Activated T-cell treated with anti-CD3 and anti-CD28 coated beads for 1 hour (primary cell): ENCODE measurements around the gene USH1C.

ENCODE experiments used
- DNase-seq: peaks from one replicate; pipeline ENCODE4 v3.0.0-alpha.2; 2020; ENCODE audit warnings: low read depth

The USH1C gene

DNA sequence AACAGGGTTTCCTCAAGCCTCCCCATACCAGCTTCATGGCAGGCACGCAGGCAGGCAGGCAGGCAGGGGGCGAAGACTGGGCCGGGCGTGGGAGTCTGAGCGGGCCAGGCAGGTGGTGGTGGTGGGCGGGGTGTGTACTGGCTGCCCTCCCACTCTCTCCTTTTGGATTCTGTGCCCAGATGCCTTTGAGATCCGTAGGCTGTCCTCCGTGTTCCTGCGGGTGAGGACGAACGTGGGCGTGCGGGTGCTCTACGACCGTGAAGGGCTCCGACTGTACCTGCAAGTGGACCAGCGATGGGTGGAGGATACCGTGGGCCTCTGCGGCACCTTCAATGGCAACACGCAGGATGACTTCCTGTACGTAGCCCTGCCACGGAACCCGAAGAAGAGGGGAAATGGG is 25.8 kb upstream of the USH1C start:
- no peak for DNase-seq

DNA sequence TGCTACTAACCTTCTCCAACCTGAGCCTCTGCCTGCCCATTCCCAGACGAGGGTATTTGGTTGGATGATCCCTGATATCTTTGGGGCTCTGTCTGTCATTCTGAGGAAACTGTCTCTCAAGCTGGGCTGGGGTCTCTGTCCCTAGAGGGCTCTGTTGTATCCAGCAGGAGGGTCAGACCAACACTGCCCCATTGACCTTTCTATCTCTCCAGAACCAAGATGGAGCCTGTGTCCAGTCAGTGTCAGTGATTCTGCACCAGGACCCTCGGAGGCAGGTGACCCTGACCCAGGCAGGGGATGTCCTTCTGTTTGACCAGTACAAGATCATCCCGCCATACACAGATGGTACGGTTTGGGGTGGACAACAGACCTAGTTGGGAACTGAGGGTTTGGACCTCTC is 24.7 kb upstream of the USH1C start:
- no peak for DNase-seq

DNA sequence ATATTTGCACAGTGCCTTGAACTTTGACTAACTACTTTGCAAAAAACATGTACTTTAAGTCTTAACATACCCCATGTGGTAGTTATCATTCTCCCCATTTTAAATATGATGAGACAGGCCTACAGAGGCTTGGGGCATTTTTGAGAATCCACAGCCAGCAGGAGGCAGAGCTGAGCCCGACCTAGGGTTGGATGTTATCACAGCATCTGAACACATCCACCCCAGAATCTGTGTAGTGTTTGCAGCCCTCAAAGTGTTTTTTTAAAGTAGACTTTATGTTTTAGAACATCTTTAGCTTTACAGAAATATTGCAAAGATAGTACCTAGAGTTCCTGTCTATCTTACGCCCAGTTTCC is 20.4 kb upstream of the USH1C start:
- no peak for DNase-seq

DNA sequence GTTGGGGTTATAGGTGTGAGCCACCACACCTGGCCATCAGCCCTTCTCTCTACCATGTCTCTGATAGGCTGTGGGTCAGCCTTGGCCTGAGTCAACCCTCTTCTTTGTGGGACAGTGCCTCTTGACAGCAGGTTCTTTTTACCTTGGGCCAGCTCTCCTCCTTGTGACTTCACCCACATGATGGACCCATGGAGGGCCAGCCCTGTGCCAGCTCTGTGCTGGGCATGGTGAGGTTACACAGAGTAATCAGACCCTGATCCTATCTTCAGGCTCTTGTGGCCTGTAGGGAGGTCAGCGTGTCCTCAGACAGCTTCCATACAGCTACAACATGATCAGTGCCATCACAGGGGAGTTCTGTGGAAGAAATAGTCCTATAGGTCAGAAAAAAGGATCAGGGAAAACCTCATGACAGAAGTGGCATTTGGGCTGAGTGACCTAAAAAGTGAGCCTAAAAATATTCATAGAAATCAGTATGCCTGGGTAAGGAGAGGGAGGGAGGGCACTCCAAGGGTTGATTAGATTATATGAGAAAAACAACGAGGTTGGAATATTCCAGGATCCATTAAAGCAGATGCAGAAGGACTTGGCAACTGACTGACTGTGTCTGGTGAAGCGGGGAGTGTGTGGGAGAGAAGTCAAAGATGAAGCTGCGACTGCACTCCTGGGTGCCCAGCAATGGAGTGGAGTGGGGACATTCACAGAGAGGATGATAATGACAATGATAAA is 19.9 kb upstream of the USH1C start:
- DNase-seq: no peak

DNA sequence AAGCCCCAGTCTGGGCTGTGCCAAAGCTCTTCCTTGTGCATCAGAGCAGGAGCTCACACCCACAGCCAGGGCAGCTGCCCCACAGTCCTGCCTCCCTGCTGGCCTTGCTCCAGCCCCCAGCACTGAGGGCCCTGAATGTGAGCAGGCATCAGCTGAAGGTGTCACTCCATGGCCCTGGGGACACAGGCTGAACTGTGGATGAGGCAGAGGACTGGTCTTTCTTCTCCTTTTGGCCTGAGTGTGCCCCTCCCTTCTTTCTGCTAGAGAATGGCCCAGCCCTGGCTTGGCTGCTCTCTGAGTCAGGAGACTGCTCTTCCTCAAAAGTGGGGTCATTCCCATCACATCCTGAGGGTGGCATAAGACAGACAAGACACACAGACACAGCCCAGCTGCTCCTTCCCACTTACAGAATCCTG is 19.0 kb upstream of the USH1C start:
- DNase-seq: no peak

DNA sequence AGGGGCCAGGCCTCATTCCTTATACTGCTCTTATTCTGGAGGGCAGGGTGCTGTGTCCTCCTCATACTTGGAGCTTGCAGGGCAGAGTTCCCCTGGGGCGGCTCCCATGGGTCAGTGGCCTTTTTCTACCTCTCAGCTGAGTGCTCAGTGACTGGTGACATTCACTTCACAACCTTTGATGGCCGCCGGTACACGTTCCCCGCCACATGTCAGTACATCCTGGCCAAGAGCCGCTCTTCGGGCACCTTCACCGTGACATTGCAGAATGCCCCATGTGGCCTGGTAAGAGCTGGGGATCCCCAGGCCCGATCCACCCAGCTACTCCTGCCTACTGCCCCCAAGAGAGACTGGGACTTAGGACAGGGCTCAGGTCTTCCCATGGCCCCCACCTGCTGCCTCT is 17.3 kb upstream of the USH1C start:
- no peak for DNase-seq

DNA sequence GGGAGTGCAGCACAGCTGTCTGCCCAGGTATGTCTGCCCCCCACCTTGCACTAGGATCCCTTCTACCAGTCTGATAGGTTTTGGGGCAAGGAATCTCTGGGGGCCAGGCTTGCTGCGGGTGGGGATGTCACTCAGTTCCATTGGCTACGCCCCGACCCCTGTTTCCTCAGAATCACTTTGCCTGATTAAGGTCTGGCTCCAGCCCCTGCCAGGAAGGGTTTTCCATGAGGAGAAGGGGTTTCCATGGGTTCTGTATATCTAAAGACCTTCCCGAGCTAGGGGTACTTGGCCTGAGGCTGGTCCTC is 16.8 kb upstream of the USH1C start:
- DNase-seq: no peak

DNA sequence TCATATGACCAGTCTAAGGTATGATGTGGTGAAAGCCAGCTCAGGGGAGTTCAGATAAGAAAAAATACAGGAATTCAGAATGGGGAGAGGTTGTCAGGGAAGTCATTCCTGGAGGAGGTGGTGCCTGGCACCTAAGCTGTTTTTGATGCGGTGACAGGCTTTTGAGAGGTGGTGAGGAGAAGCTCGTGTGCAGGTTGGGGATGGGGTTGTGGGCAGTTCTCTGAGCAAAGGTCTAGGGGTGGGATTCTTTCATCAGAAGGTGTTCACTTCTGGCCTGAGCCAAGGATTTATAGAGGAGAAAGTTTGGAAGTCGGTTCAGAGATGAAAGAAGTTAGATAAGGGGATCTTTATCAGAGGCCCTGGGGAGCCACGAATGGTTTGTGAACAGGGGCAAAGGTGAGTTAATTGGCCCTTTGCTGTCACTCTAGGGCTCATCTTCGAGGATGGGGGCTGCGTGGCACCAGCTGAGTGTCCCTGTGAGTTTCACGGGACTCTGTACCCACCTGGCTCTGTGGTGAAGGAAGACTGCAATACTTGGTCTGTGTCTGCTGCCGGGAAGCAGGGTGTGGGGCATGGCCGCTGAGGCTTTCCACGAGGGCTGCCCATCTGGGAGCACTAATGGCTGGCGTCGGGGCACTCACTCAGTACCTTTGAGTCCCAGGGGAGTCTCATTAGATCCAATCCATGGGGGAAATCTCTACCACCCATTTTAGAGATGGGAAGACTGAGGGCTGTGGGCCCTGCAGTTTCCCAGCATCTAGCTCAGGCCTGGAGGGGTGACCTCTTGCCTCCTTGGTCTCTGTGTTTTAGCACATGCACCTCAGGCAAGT is 16.3 kb upstream of the USH1C start:
- no peak for DNase-seq

DNA sequence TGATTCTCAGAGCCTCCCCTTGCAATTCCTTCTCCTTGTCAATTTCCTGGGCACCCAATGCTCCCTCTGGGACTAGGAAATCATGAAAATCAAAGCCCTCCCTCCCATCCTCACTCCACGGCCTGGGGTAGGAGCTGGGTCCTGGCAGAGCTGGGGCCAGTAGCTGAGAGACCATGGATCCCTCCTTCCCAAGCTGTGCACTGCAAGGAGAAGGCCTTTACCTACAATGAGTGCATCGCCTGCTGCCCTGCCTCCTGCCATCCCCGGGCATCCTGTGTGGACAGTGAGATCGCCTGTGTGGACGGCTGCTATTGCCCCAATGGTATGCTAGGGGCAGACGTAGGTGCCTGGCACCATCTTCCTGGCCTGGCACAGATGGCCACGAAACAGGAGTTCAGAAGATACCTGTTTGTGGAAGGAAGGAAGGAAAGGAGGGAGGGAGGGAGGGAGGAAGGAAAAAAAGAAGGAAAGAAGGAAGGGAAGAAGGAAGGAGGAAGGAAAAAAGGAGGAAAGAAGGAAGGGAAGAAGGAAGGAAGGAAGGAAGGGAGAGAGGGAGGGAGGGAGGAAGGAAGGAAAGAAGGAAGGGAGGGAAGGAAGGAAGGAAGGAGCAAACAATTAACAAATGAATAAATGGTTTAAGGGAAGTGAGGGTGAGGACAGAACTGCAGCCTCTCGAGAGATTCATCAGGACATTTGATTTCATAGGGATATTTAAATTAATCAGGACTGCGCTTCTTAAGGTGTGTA is 15.3 kb upstream of the USH1C start:
- DNase-seq: no peak

DNA sequence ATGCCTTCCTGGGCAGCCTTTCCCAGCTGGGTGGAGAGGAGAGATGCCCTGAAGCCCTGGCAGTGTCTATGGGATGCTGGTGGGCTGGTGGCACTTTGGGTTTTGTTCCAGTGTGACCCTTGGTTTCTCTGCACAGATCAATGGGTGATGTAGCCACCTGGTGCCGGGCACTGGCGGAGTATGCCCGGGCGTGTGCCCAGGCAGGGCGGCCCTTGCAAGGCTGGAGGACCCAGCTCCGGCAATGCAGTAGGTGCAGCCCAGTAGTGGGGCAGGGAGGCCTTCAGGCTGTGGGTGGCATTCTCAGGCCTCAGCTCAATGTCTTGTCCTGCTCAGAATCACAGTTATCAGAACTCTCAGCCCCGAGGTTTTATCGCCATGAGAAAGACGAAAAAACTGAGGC is 14.7 kb upstream of the USH1C start:
- no peak for DNase-seq

DNA sequence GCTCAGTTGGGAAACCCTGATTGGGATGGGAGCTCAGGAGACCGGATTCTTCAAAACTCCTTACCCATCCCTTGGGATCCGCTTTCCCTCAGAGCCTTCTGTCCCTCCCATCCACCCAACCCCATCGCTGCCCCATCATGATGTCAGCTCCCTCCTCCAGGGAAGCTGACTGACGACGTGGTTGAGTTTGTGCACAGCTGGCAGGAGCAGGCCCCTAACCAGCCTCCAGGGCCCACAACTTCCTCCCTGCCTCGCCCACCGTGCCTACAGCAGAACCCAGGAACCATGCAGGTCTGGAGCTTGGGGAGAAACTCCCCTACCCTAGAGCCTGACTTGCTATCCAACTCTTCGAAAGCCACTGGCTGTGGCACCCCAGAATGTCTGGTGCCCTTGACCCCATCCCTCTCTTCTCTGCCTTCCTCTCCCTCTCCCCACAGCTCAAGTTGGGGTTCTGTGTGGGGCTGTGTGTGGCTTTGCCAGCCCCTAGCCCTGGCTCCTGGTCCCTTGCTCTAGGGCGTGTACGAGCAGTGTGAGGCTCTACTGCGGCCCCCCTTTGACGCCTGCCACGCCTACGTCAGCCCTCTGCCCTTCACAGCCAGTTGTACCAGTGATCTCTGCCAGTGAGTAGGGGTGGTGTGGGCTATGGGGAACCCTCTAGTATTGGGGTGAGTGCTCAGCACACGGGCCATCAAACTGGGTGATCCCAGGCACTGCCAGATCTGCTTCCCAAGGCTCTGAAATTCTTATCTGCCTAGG is 14.0 kb upstream of the USH1C start:
- DNase-seq: no peak

DNA sequence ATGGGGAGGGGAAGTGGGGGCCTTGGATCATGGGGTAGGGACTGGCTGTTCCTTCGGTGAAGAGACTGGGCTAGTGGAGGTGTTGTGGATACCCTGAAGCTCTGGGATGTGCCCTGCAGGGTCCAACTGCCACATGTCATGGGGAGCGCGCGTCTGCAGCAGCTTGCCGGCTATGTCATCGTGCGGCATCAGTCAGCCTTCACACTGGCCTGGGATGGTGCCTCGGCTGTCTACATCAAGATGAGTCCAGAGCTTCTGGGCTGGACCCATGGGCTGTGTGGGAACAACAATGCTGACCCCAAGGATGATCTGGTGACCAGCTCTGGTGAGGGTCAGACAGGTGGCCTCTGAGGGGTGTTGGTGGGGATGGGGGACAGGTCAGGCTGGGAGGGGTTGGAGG is 12.8 kb upstream of the USH1C start:
- no peak for DNase-seq

DNA sequence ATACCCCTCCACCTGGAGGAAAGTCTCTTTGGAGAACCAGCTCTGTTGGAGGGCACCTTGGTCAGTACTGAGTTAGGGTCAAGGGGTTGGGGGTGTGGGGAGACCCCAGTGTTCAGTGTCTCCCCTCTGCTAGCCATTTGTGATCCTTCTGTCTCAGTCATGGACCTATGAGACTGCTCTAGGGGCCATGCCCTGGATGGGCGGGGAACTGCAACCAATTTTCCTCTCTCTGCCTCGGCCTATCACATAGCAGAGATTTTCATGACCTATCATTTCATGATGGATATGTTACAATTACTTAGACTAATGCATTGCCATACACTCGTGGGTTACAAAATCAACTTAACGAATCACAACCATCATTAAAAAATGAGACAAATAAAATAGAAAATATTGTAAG is 10.3 kb upstream of the USH1C start:
- no peak for DNase-seq

DNA sequence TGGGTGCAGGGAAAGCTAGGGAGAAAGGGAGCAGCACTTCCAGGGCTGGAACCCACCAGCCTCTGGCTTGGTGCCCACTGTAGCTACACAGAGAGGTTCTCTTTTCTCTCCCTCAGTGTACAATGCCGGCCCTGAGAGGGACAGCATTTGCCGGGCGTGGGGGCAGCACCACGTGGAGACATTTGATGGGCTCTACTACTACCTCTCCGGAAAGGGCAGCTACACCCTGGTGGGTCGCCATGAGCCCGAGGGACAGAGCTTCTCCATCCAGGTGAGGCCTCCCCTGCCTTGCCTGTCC is 9.0 kb upstream of the USH1C start:
- DNase-seq: no peak

DNA sequence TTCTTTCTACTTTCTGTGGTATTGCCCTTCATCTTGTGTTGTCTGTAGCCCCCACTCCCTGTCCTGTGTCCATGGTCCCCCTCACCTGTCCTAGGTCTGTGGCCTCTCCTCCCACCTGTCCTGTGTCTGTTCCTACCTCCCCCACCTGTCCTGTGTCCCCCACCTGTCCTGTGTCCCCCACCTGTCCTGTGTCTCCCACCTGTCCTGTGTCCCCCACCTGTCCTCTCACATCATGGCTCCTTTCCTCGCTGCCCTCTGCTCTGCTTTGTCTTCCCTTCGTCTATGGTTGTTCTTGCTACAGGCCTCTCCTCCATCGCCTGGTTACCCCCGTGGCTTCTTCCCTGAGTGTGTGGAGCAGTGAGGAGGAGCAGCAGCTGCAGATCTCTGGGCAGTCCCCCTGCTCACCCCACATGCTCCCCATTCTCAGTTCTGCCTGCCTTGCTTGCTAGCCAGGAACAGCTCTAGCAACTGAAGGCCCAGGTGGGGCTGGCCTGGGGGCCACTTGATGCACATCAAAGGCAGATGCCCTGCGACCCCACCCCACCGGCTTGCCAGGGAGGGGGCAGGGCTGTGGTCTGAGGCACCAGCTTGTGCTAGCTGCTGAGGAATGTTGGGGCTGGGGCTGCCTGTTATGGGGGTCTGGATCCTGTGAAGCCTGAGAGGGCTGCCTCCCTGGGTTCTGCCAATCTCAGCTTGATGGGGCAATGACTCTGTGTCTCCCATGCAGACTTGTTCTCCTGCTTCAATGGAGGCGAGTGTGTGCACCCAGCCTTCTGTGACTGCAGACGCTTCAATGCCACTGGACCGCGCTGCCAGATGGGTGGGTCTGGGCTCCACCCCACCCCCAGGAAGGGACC is 8.4 kb upstream of the USH1C start:
- DNase-seq: no peak

DNA sequence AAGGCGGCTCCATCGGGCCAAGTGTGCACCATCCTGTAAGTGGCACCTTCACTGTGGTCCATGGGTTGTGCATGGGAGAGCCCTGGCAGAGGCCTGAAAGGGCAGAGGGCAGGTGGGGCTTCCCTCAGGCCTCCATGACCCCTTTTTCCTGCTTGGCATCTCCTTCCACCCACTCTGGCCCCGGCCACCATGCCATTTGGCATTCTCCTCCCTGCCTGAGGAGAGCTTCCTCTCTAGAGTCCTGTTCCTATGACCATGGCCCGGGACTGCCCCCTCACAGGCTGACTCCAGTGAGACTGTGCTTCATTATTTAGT is 7.8 kb upstream of the USH1C start:
- no peak for DNase-seq

DNA sequence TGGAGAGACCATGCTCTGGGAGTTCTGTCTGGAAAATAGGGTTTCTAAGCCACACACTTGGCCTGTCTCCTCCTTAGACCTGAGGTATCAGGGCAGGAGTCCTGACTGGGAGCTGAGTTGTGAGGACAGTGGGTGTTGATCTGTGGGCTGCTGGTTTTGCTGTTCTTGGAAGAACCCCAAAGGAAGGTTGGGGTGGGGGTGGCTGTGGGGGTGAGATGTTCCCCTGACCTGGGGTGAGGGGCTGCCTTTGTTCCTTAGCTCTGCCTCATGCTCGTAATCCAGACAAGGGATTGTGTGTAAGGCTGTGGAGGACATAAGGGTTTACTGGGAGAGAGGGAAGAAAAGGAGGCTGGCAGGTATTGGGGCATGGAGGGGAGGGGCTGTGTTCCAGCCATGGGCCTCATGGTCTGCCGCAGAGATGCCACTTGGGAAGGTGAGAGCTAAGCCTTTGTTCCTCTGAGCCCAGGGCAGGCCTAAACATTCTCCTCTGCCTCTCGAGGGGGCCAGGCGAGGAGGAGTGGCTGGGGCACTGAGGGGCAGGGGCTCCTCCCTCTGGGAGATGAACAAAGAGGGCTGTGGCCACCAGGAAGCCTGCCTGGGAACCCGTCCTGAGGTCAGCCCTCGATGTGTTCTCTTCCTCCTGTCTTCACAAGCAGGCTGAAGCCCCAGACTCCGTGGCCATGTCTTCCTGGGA is 7.3 kb upstream of the USH1C start:
- DNase-seq: no peak

DNA sequence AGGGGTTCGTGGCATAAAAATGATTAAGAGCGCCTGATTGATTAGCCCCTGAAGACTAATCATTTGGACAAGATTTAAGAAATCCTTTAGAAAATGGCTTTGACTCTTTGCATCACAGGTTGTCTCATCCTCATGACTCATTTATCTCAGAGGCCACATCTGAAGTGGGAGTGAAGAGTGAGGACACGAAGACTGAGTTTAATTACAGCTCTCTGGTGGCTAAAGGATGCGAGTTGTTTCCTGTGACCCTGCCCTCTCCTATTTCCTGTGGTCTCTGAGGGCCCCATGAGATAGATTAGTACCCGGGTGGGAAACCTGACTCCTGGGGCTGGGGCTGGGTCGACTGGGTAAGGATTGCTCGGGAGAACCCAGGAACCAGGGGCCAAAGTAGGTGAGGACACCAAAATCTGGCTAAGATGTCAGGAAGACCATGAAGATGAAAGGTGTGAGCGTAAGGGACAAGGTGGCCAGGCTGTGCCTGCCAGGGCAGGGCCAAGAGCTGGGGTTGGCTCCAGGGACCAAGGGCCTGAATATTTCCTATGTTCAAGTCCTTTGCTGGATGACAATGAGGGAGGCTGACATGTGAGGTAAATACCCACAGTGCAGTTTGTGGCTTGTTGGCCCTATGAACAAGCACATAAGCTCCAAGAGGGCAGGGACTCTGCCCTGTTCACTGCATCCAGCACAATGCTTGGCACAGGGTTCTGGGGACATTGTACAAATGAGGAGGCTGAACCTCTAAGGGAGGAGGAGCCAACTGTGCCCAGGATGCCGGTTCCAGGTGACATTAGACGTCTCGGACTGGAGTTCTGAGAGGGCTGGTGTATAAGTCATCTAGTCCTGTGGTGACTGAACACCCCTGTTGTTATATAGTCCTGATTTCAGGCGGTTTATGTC is 6.5 kb upstream of the USH1C start:
- no peak for DNase-seq

DNA sequence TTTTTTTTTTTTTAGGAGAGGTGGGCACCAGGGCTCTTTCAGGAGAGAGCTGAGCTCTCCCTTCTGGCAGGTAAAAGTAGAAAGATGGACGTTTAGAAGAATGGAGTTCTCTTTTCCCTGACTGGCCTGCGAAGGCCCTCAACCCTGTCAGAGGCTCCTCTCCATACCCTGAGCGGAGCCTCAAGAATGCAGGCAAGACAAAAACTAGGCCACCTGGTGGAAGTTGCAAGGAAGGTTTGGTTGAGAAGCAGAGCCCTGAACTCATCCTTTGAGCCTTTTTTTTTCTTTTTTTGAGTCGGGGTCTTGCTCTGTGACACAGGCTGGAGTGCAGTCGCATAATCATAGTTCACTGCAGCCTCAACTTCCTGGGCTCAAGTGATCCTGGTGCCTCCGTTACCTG is 4.2 kb upstream of the USH1C start:
- DNase-seq: no peak

DNA sequence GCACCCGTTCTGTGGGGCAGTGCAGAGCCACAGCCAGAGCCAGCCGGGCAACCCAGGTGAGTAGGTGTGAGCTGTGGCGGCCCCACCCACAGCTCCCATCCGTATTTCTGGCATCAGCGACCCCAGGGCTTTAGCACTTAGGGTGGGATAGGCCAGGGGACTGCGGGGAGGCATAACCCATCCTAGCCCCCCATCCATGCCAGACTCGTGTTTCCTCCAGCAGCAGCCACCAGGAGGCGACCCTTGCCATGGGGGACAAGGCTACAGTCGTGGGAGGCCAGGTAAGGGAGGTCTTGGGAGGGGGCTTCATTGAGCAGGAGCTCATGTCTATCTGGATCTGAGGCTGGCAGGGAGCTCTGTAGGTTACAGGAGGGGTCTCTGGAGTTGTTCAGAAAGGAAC is 3.7 kb upstream of the USH1C start:
- DNase-seq: no peak
